HepG2 (cell line): ENCODE data around the gene GINS2. TPM values are rescaled to one million over a fixed set of nuclear protein-coding genes. Genes with fewer than 3 reads are reported as not detected.

Source experiments
- ATAC-seq: fragments of 200-7000 bp; cut with Tn5 transposase; 3 replicates; pipeline ENCODE4 v1.9.1; 2020; ENCODE audit warnings: mild to moderate bottlenecking, moderate library complexity
- BruUV-seq: library from RNA; stranded (reverse); fragments of 400-500 nt; replicated peaks from 2 replicates; lab custom pipeline; 2021; lab: Mats Ljungman, UMichigan
- CTCF ChIA-PET: fragments of 300-600 bp; formaldehyde crosslinking; extraction: SDS; loops from one replicate; lab custom pipeline; 2021; ENCODE audit warnings: low total read pairs, inconsistent platforms, low intra/inter-chr PET ratio; lab: Yijun Ruan, JAX
- POLR2A ChIA-PET: fragments of 350-600 bp; sonication (Branson Sonifier 250); formaldehyde crosslinking; loops from one replicate; lab custom pipeline; 2020; ENCODE audit warnings: antibody characterized with exemption, inconsistent platforms; lab: Yijun Ruan, JAX
- DNase-seq: peaks from one replicate; pipeline ENCODE4 v3.0.0-alpha.2; 2015; ENCODE audit warnings: low spot score
- FAIRE-seq: peaks from 3 replicates; lab custom pipeline; 2011; peaks lifted over from hg19 to GRCh38; lab: Jason Lieb, UNC
- H2AFZ ChIP-seq: one replicate; pipeline ENCODE4 v1.6.1; 2011; ENCODE audit warnings: low read length, inconsistent platforms
- H3K27ac ChIP-seq: fragments of 300-600 bp; 3 replicates; pipeline ENCODE4 v1.8.0; 2011; ENCODE audit warnings: mixed run types, mild to moderate bottlenecking, mixed read lengths, low read length, inconsistent platforms; ENCODE audit not compliant: insufficient read depth; ENCODE audit errors: extremely low read length
- H3K27me3 ChIP-seq, 2 experiments: fragments of 200-600 bp in 1 of 2; 2 replicates in 1 of 2; 3 replicates in 1 of 2; pipeline versions ENCODE4 v1.6.0 to v1.8.0; 2011; ENCODE audit warnings: low read length in 2 of 2, mild to moderate bottlenecking in 2 of 2, moderate library complexity in 2 of 2, inconsistent platforms in 1 of 2; ENCODE audit not compliant: insufficient read depth in 2 of 2, control insufficient read depth in 1 of 2
- H3K36me3 ChIP-seq, 2 experiments: fragments of 200-600 bp in 1 of 2; replicated peaks in 1 of 2; 2 replicates in 1 of 2; 3 replicates in 1 of 2; pipeline versions ENCODE4 v1.5.1 to v1.8.0; 2011; ENCODE audit warnings: low read length in 2 of 2, inconsistent platforms in 1 of 2; ENCODE audit not compliant: insufficient read depth in 2 of 2, control insufficient read depth in 1 of 2
- H3K4me1 ChIP-seq: 2 replicates; pipeline ENCODE4 v1.5.1; 2012; ENCODE audit warnings: low read length, inconsistent platforms; ENCODE audit not compliant: insufficient read depth
- H3K4me2 ChIP-seq: 2 replicates; pipeline ENCODE4 v1.6.0; 2011; ENCODE audit warnings: low read depth, low read length, inconsistent platforms
- H3K4me3 ChIP-seq, 3 experiments: fragments of 200-600 bp in 1 of 3; sonication (generic), shearing (Covaris generic) in 1 of 3; replicated peaks in 1 of 3; 2 replicates each; pipeline ENCODE4 v1.5.1; 2011 to 2016; ENCODE audit warnings: low read length in 3 of 3, inconsistent platforms in 2 of 3, low read depth in 2 of 3, mild to moderate bottlenecking in 2 of 3, control low read depth in 1 of 3, mixed read lengths in 1 of 3; ENCODE audit not compliant: insufficient read depth in 1 of 3
- H3K79me2 ChIP-seq: one replicate; pipeline ENCODE4 v1.6.1; 2011; ENCODE audit warnings: low read length, inconsistent platforms; ENCODE audit not compliant: insufficient read depth
- H3K9ac ChIP-seq: 2 replicates; pipeline ENCODE4 v1.6.0; 2011; ENCODE audit warnings: mild to moderate bottlenecking, low read depth, low read length, inconsistent platforms; ENCODE audit not compliant: insufficient read depth
- H3K9me3 ChIP-seq: 2 replicates; pipeline ENCODE4 v1.5.1; 2012; ENCODE audit warnings: mild to moderate bottlenecking, low read length
- H4K20me1 ChIP-seq: 2 replicates; pipeline ENCODE4 v1.6.0; 2011; ENCODE audit warnings: inconsistent platforms, mild to moderate bottlenecking, low read length, moderate library complexity; ENCODE audit not compliant: insufficient read depth
- AGO2 ChIP-seq: fragments of 200-400 bp; formaldehyde crosslinking; optimal IDR thresholded peaks from 2 replicates; pipeline ENCODE3; 2017; ENCODE audit warnings: mild to moderate bottlenecking, low read depth, low read length, moderate library complexity
- RBM22 ChIP-seq: fragments of 200-400 bp; formaldehyde crosslinking; optimal IDR thresholded peaks from 2 replicates; pipeline ENCODE3; 2017; ENCODE audit warnings: mild to moderate bottlenecking, low read length, moderate library complexity
- RFXAP ChIP-seq: sonication (generic); formaldehyde crosslinking; IDR thresholded peaks from 2 replicates; pipeline ENCODE4 v1.4.0; 2020; ENCODE audit warnings: missing genetic modification reagents, borderline replicate concordance
- ZBTB1 ChIP-seq: sonication (generic); formaldehyde crosslinking; IDR thresholded peaks from 2 replicates; pipeline ENCODE4 v1.4.0; 2020; ENCODE audit warnings: missing genetic modification reagents, borderline replicate concordance
- ZFP41 ChIP-seq: sonication (generic); formaldehyde crosslinking; IDR thresholded peaks from 2 replicates; pipeline ENCODE4 v1.4.0; 2020; ENCODE audit warnings: mild to moderate bottlenecking, missing genetic modification reagents, borderline replicate concordance
- ZNF549 ChIP-seq: sonication (generic); formaldehyde crosslinking; IDR thresholded peaks from 2 replicates; pipeline ENCODE4 v1.5.0; 2020; ENCODE audit warnings: missing genetic modification reagents
- WGBS: methylation state at CpG from one replicate; pipeline ENCODE4 v1.1.6; 2017; ENCODE audit warnings: low lambda C conversion rate; 5-methylcytosine and 5-hydroxymethylcytosine counted together
- in situ Hi-C: cut with HindIII; loops from 2 replicates; pipeline ENCODE4 v1.10.0; 2017; ENCODE audit warnings: low pct_unique_long_range_greater_than_20kb; ENCODE audit not compliant: extremely low pct_ligation_motif_present
- intact Hi-C: fragments of 100-400 bp; cut with micrococcal nuclease; formaldehyde crosslinking; loops from one replicate; pipeline ENCODE4 v1.10.0; 2022; ENCODE audit not compliant: unreplicated experiment
- polyA plus RNA-seq, 8 experiments: library from polyadenylated mRNA; depleted of rRNA in 3 of 8; stranded (reverse) in 7 of 8; unstranded in 1 of 8; fragments of >200 nt; fragmentation: Illumina TruSeq in 4 of 8; extraction: Trizol in 4 of 8; gene quantifications; 2 replicates each; pipeline versions ENCODE4 v1.2.1 to v1.2.3, GENCODE V29; 2011 to 2016; ENCODE audit warnings: low read depth in 4 of 8, missing spikeins in 1 of 8, mixed read lengths in 1 of 8; ENCODE audit not compliant: insufficient read depth in 1 of 8
- total RNA-seq, 5 experiments: library from RNA; depleted of rRNA; stranded (reverse); fragments of >200 nt; fragmentation: Illumina TruSeq; extraction: Trizol; gene quantifications; 2 replicates each; pipeline ENCODE4 v1.2.3, GENCODE V29; 2016; ENCODE audit warnings: low read depth in 1 of 5
- TF ChIP-seq, protein P1 (sequence below): fragments of 450-650 bp; IDR thresholded peaks from 2 replicates; pipeline ENCODE4 v1.6.1; 2017; ENCODE audit warnings: mild to moderate bottlenecking
- TF ChIP-seq, protein P2 (sequence below): IDR thresholded peaks from 2 replicates; pipeline ENCODE4 v1.6.1; 2016; ENCODE audit warnings: missing genetic modification reagents, missing compliant biosample characterization

Gene GINS2
- total and polyA plus RNA-seq, 2 of the 13 experiments (the other 11 are each of a cell fraction or from before 2014, with no cell fraction given): 10.6 to 48.3 TPM

DNA sequence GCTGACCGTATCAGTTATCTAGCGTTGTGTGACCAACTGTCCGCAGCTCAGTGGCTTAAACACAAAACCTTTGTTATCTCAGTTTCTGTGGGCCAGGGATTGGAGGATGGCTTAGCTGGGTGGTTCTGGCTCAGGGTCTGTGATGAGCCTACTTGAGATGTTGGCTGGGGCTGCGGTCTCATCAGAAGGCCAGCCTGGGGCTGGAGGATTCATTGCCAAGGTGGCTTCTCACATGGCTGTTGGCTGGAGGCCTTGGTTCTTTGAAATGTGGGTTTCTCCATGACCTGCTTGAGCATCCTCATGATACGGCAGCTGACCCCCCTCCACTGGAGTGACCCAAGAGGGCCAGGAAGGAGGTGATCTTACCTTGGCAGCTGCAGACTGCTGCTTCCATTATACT is 58.9 kb downstream of the GINS2 start (continued):
- TF ChIP-seq, protein P1, sequence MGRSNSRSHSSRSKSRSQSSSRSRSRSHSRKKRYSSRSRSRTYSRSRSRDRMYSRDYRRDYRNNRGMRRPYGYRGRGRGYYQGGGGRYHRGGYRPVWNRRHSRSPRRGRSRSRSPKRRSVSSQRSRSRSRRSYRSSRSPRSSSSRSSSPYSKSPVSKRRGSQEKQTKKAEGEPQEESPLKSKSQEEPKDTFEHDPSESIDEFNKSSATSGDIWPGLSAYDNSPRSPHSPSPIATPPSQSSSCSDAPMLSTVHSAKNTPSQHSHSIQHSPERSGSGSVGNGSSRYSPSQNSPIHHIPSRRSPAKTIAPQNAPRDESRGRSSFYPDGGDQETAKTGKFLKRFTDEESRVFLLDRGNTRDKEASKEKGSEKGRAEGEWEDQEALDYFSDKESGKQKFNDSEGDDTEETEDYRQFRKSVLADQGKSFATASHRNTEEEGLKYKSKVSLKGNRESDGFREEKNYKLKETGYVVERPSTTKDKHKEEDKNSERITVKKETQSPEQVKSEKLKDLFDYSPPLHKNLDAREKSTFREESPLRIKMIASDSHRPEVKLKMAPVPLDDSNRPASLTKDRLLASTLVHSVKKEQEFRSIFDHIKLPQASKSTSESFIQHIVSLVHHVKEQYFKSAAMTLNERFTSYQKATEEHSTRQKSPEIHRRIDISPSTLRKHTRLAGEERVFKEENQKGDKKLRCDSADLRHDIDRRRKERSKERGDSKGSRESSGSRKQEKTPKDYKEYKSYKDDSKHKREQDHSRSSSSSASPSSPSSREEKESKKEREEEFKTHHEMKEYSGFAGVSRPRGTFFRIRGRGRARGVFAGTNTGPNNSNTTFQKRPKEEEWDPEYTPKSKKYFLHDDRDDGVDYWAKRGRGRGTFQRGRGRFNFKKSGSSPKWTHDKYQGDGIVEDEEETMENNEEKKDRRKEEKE: no peak
- TF ChIP-seq ZBTB1 (no peak), RFXAP (CRISPR knock-in tag) (no peak), ZNF549 (CRISPR knock-in tag) (no peak), ZFP41 (CRISPR knock-in tag) (no peak)

DNA sequence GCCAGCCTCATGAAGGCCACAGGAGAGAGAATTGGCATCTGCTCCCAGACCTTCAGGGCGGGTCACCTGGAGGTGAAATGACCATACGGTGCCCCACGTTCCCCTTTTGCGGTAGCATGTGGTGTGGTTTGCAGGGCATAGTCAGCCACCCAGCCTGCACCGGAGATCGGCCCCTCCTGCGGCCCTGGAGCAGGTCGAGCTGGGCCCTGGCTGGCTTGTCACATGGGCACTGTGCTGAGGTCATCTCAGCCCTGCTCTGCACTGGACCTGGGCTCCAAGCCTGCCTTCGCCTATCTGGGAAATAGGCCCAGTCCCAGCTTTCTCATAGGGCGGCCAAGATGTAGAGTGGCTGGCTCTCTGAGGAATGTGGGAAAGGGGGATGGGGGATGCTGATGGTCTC is 59.4 kb downstream of the GINS2 start:
- no peak for FAIRE-seq
- no TSS peak for BruUV-seq
- Histone ChIP-seq H3K4me3 (no peak overlapping the region), H3K4me2 (no peak overlapping the region), H3K27ac (no peak overlapping the region), H3K79me2 (peaks cover 92% of the 10 kb centered on the region), H4K20me1 (peaks cover 96% of the 10 kb centered on the region; the same call in 1 of the 2 replicates), H2AFZ (no peak overlapping the region), H3K4me1 (0 out of 2 replicates have a peak, but pooled peaks cover 5% of the 10 kb centered on the region), H3K27me3 (no peaks in the 10 kb centered on the region), H3K36me3 (peaks cover 21 to 43% of the 10 kb centered on the region in 2 experiments; a peak in 4 of 5 replicates), H3K9me3 (peaks cover 12% of the 10 kb centered on the region), H3K9ac (no peak overlapping the region)
- intact Hi-C loops: no loop called here
- no peak for ATAC-seq
- in situ Hi-C loops: no loop called here
- ChIA-PET CTCF (no interaction called here), POLR2A (no interaction called here)
- DNase-seq: no peak
- over 99% methylated on average over 6 of the region's 10 CpGs for WGBS
- TF ChIP-seq AGO2 (peak; percentile 25), RBM22 (peak; percentile 5)
- TF ChIP-seq, protein P2, sequence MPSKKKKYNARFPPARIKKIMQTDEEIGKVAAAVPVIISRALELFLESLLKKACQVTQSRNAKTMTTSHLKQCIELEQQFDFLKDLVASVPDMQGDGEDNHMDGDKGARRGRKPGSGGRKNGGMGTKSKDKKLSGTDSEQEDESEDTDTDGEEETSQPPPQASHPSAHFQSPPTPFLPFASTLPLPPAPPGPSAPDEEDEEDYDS: no peak
